WTC11 (cell line): ENCODE measurements around the gene ZNF747. TPM values are rescaled to one million over a fixed set of nuclear protein-coding genes. Genes with fewer than 3 reads are reported as not detected.

Source experiments
- AR ChIP-seq: fragments of 250-450 bp; sonication (Bioruptor Pico); IDR thresholded peaks from 2 replicates; pipeline ENCODE4 v1.9.0; 2021; ENCODE audit warnings: mild to moderate bottlenecking
- ATF3 ChIP-seq: sonication (generic); formaldehyde crosslinking; conservative IDR thresholded peaks from 2 replicates; pipeline ENCODE4 v1.8.1; 2022; ENCODE audit warnings: mild to moderate bottlenecking, missing genetic modification reagents
- CDX4 ChIP-seq: fragments of 250-450 bp; sonication (Bioruptor Pico); IDR thresholded peaks from 2 replicates; pipeline ENCODE4 v1.9.0; 2021; ENCODE audit warnings: moderate library complexity, mild to moderate bottlenecking, inconsistent platforms, borderline replicate concordance
- CTCF ChIP-seq: fragments of 200-600 bp; IDR thresholded peaks from 2 replicates; pipeline ENCODE4 v1.8.0; 2022; ENCODE audit warnings: antibody characterized with exemption
- ETV6 ChIP-seq: sonication (generic); formaldehyde crosslinking; IDR thresholded peaks from 2 replicates; pipeline ENCODE4 v1.8.1; 2022; ENCODE audit warnings: mild to moderate bottlenecking, missing genetic modification reagents
- FOXK1 ChIP-seq: sonication (generic); formaldehyde crosslinking; IDR thresholded peaks from 2 replicates; pipeline ENCODE4 v1.8.0; 2022; ENCODE audit warnings: mild to moderate bottlenecking, moderate library complexity, missing genetic modification reagents
- GRHL2 ChIP-seq: fragments of 250-450 bp; sonication (Bioruptor Pico); IDR thresholded peaks from 2 replicates; pipeline ENCODE4 v1.8.0; 2022; ENCODE audit warnings: mild to moderate bottlenecking, moderate library complexity; ENCODE audit not compliant: insufficient replicate concordance, severe bottlenecking
- HMGXB4 ChIP-seq: sonication (generic); formaldehyde crosslinking; IDR thresholded peaks from 2 replicates; pipeline ENCODE4 v1.8.1; 2023; ENCODE audit warnings: mild to moderate bottlenecking, moderate library complexity, missing genetic modification reagents
- IRF2 ChIP-seq: sonication (generic); formaldehyde crosslinking; IDR thresholded peaks from 2 replicates; pipeline ENCODE4 v1.8.0; 2022; ENCODE audit warnings: low read depth, missing genetic modification reagents, borderline replicate concordance
- KAT7 ChIP-seq: sonication (generic); formaldehyde crosslinking; IDR thresholded peaks from 2 replicates; pipeline ENCODE4 v1.8.1; 2023; ENCODE audit warnings: missing genetic modification reagents, mild to moderate bottlenecking, borderline replicate concordance
- MAX ChIP-seq: sonication (generic); formaldehyde crosslinking; IDR thresholded peaks from 2 replicates; pipeline ENCODE4 v1.8.0; 2022; ENCODE audit warnings: mild to moderate bottlenecking, missing genetic modification reagents
- MYBL2 ChIP-seq: sonication (generic); formaldehyde crosslinking; IDR thresholded peaks from 2 replicates; pipeline ENCODE4 v1.8.1; 2023; ENCODE audit warnings: mild to moderate bottlenecking, moderate library complexity, missing genetic modification reagents
- NFE2L1 ChIP-seq: sonication (generic); formaldehyde crosslinking; IDR thresholded peaks from 2 replicates; pipeline ENCODE4 v1.8.1; 2023; ENCODE audit warnings: missing genetic modification reagents
- NFYB ChIP-seq: sonication (generic); formaldehyde crosslinking; conservative IDR thresholded peaks from 2 replicates; pipeline ENCODE4 v1.8.0; 2022; ENCODE audit warnings: low read depth, missing genetic modification reagents
- PREB ChIP-seq: sonication (generic); formaldehyde crosslinking; IDR thresholded peaks from 2 replicates; pipeline ENCODE4 v1.8.1; 2022; ENCODE audit warnings: mild to moderate bottlenecking, missing genetic modification reagents, moderate library complexity, borderline replicate concordance
- RORB ChIP-seq: fragments of 250-450 bp; sonication (Bioruptor Pico); IDR thresholded peaks from 2 replicates; pipeline ENCODE4 v1.9.0; 2021; ENCODE audit warnings: mild to moderate bottlenecking
- SOX15 ChIP-seq: fragments of 250-450 bp; sonication (Bioruptor Pico); IDR thresholded peaks from 2 replicates; pipeline ENCODE4 v1.9.0; 2021; ENCODE audit warnings: mild to moderate bottlenecking
- USF1 ChIP-seq: sonication (generic); formaldehyde crosslinking; IDR thresholded peaks from 2 replicates; pipeline ENCODE4 v1.8.0; 2022; ENCODE audit warnings: mild to moderate bottlenecking, missing genetic modification reagents
- USF2 ChIP-seq: sonication (generic); formaldehyde crosslinking; IDR thresholded peaks from 2 replicates; pipeline ENCODE4 v1.8.1; 2023; ENCODE audit warnings: mild to moderate bottlenecking, missing genetic modification reagents, moderate library complexity
- ZBTB43 ChIP-seq: sonication (generic); formaldehyde crosslinking; IDR thresholded peaks from 2 replicates; pipeline ENCODE4 v1.8.1; 2023; ENCODE audit warnings: mild to moderate bottlenecking, missing genetic modification reagents
- ZNF219 ChIP-seq: sonication (generic); formaldehyde crosslinking; IDR thresholded peaks from 2 replicates; pipeline ENCODE4 v1.8.0; 2023; ENCODE audit warnings: missing genetic modification reagents, mild to moderate bottlenecking, borderline replicate concordance
- ZNF232 ChIP-seq: sonication (generic); formaldehyde crosslinking; IDR thresholded peaks from 2 replicates; pipeline ENCODE4 v1.8.0; 2022; ENCODE audit warnings: mild to moderate bottlenecking, missing genetic modification reagents
- ZNF396 ChIP-seq: fragments of 250-450 bp; sonication (Bioruptor Pico); IDR thresholded peaks from 2 replicates; pipeline ENCODE4 v1.8.0; 2021; ENCODE audit warnings: mild to moderate bottlenecking, moderate library complexity, borderline replicate concordance
- ZSCAN18 ChIP-seq: fragments of 250-450 bp; sonication (Bioruptor Pico); IDR thresholded peaks from 2 replicates; pipeline ENCODE4 v2.1.2; 2022; ENCODE audit warnings: mild to moderate bottlenecking, moderate library complexity
- total RNA-seq: library from RNA; stranded (reverse); gene quantifications from 3 replicates; pipeline ENCODE4 v1.2.3, GENCODE V29; 2021

ZNF747 gene
- total RNA-seq, 1 experiment from 2014 or later: 11.3 TPM

GRCh38 chr16:30571445-30572322 is 37.0 kb upstream of the ZNF747 start, which contains the start of gene ZNF688 (continued):
- TF ChIP-seq IRF2 (CRISPR knock-in tag): no peak
- no peak for TF ChIP-seq ZSCAN18
- no peak for TF ChIP-seq USF2 (CRISPR knock-in tag)
- no peak for TF ChIP-seq HMGXB4 (CRISPR knock-in tag)
- no peak for TF ChIP-seq KAT7 (CRISPR knock-in tag)
- peak; percentile 43 for TF ChIP-seq FOXK1 (CRISPR knock-in tag)
- TF ChIP-seq USF1 (CRISPR knock-in tag): no peak
- no peak for TF ChIP-seq CTCF
- TF ChIP-seq ZNF232 (CRISPR knock-in tag): no peak
- TF ChIP-seq GRHL2 (CRISPR knock-in tag): no peak
- TF ChIP-seq AR: no peak
- TF ChIP-seq NFE2L1 (CRISPR knock-in tag): no peak; the same call in 1 of the 2 replicates
- no peak for TF ChIP-seq ATF3 (CRISPR knock-in tag)
- TF ChIP-seq MAX (CRISPR knock-in tag): no peak; the same call in 1 of the 2 replicates
- TF ChIP-seq ZBTB43 (CRISPR knock-in tag): no peak
- no peak for TF ChIP-seq CDX4 (CRISPR knock-in tag)
- TF ChIP-seq PREB (CRISPR knock-in tag): no peak
- TF ChIP-seq ETV6: no peak
- TF ChIP-seq MYBL2 (CRISPR knock-in tag): 0 out of 2 replicates have a peak, but pooled peaks have one; percentile 0
- TF ChIP-seq RORB: no peak
- peak; percentile 95 for TF ChIP-seq NFYB (CRISPR knock-in tag)
- no peak for TF ChIP-seq ZNF396 (CRISPR knock-in tag)
- no peak for TF ChIP-seq SOX15 (CRISPR knock-in tag)
- no peak for TF ChIP-seq ZNF219 (CRISPR knock-in tag)
